Activated effector memory CD4-positive, alpha-beta T cell treated with anti-CD3 and anti-CD28 coated beads, Interleukin-2, amount 50 U/mL, for 16 hours (primary cell): ENCODE results near the gene LDLRAD4.
A peak's percentile ranks its signal among the peaks of the same experiment; 100 is the strongest.

Experiments
- DNase-seq: peaks from one replicate; pipeline ENCODE4 v3.0.0-alpha.2; 2020

The LDLRAD4 gene

DNA sequence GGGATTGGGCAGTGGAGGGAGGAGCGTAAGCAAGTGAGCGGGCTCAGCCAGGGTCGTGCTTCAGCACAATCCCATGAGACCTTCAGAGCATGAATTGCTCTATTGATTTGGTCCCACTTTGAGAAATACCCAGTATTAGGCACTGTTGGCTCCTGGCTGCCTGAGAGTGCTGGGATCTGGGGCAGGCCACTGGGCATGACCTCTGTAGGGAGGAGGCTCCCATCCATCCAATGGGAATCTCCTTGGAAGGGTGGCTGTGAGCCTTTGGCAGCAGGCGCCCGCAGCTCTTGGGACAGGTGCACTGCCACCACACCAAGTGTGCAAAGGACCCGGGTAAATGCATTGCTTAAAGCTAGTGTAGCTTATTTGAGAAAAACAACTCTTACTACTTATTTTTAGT is 137.5 kb downstream of the LDLRAD4 start:
- DNase-seq = no peak

GRCh38 chr18:13357289-13357688 is 138.7 kb downstream of the LDLRAD4 start:
- no peak for DNase-seq

- no peak for DNase-seq
Observed at GRCh38 chr18:13359210-13359609, 140.7 kb downstream of the LDLRAD4 start.

DNA sequence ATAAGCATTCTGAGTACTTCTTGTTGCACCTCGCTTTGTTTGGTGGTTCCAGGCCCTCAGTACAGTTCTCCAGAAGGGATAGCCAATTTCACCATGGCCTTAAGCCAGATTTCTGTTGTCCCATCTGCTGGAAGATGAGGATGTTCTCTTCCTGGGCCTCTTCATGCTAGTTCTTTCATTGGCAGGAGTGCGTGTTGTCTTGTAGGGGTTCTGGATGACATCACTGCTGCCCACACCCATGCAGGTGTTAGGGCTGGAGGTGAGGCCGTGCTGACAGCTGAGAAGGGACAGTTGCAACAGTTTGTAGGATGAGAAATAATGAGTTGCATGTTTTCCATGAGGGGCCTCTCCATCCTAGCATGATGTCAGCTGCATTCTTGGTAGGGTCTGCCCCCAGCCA is 142.9 kb downstream of the LDLRAD4 start:
- DNase-seq = no peak

GRCh38 chr18:13362051-13362450 is 143.5 kb downstream of the LDLRAD4 start:
- DNase-seq = no peak

GRCh38 chr18:13362607-13363006 is 144.0 kb downstream of the LDLRAD4 start:
- DNase-seq = no peak

DNA sequence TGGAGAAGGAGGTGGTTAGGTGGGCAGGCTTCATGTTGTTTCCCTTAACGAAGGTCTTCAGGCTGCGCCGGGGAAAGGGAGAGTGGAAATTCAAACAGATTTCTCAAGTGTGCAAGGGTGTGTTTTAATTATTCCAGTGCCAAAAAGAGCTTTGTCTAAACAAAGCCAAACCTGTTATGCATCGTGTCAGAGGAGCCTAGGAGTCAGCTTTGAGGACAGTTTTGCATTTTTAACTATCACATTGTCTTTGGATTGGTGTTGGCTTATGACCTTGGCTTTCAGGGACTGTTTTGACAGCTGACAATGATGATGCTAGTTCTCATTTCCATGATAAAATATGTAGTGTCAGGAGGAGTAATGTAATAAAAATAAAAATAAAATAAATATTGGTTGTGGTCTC is 144.8 kb downstream of the LDLRAD4 start:
- no peak for DNase-seq

DNA sequence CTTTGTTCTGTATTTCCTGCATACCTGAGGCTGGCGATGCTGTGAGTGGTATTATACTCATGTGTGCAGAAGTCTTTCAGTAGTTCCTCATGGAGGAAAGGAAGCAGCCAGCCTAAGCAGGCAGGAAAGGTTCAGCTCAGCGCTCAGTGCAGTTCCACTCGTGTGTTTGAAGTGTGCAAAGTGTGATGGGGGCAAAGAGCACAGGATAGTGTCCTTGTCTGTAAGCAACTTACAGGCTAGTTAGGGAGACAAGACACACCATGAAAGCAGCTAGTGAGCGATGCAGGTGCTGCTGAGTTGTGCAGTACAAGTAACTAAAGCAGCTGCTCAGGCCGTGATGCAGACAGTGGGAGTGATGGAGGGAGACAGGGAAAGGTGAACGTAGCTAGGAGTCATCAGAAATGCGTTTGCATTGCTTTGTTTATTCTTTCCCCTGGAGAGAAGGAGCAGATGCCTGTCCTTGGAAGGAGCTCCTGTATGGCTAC is 146.2 kb downstream of the LDLRAD4 start:
- no peak for DNase-seq

DNA sequence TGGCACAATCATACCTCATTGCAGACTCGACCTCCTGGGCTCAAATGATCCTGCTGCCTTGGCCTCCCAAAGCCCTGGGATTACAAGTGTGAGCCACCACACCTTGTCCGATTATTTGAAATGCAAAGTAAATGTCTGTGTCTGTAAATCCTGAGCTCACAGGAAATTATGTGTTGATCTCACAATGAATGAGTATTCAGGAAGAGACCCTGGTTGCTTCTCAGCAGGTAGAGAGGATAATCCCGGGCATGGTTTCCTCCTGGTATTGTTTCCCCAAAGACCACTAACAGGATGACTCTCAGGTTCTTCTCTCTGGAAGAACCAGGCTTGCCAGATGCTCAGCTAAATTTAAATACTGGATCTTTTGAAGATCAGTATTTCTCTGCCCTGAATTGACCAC is 147.6 kb downstream of the LDLRAD4 start:
- no peak for DNase-seq

DNA sequence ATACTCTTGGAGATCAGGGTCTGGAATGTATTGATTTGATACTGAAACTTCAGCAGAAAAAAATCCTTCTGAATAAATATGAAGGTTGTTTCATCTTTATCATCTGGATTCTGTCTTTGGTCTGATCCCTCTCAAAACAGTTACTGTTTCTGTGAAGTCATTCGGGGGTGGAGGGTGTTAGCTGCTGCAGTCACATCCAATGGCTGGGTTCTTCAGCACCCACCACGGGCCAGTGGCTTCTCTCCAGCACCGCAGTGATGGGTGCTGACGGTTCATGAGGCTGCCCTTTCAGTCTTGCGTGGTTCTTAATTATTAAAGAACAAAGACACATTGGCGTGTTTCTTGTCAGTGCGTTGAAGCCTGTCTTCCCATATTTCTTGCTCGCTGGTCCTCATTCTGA is 148.0 kb downstream of the LDLRAD4 start:
- DNase-seq = no peak

DNA sequence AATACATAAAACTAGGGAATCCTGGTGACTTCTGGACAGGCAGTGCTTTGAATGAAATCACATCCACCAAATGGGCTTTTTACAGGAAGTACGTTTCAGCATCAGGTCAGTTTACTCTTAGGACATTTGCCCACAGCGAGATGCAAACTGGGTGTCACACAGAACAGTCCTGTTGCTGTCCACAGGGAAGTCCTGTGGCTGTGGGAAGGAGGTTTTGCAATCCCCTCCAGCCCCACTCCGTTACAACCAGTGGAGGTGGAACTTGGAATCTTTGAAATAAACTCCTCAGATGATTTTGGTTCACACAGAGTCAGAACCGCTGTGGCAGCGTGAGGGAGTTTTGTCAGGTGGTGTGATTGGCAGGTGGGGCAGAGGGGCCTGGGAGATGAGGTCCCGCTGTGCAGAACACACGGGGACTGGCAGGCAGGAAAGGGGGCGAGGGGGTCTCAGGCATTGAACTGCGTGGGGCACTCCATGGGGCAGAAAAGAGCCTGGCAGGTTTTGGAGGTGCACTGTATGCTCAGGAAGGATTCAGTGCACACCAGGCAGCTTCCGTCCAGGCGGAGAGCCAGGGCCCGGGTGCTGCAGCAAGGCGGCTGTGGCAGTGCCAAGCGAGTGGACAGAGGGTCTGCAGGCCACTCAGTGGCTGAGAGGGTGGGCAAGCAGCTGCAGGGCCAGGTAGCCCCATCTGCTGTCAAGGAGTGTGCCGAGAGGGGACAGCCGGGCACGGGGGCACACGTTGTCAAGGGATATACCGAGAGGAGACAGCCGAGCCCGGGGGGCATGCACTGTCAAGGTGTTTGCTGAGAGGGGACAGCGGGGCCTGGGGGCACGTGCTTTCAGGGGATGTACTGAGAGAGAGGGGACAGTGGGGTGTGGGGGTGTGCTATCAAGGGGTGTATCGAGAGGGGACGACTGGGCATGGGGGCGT is 148.7 kb downstream of the LDLRAD4 start:
- no peak for DNase-seq

GRCh38 chr18:13368080-13368813 is 149.7 kb downstream of the LDLRAD4 start:
- no peak for DNase-seq

- no peak for DNase-seq
Observed at GRCh38 chr18:13369353-13369752, 150.8 kb downstream of the LDLRAD4 start.

- no peak for DNase-seq
Observed at GRCh38 chr18:13369756-13370510, 151.4 kb downstream of the LDLRAD4 start.

DNA sequence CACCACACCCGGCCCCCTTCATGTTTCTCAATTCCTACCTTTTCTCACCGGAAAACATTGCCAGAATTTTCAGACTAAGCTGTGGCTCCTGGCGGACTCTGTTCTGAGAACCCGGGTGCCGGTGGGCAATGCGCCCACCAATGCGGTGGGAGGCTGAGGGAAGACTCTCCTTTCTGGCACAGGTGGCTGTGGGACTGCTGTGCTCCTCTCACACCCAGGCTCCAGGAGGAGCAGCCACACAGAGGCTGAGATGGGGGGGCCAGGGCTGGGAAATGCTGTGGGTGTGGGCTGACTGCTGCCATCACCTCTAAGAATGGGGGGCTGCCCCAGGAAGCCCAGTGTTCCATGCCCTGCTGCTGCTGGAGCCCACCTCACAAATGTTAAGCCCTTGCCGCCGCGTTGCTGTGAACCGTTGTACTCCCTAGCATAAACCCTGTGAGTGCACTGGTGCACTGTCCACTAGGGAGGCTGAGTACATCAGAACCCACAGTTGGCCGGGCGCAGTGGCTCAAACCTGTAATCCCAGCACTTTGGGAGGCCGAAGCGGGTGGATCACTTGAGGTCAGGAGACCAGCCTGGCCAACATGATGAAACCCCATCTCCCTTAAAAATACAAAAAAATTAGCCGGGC is 152.6 kb downstream of the LDLRAD4 start:
- no peak for DNase-seq

DNA sequence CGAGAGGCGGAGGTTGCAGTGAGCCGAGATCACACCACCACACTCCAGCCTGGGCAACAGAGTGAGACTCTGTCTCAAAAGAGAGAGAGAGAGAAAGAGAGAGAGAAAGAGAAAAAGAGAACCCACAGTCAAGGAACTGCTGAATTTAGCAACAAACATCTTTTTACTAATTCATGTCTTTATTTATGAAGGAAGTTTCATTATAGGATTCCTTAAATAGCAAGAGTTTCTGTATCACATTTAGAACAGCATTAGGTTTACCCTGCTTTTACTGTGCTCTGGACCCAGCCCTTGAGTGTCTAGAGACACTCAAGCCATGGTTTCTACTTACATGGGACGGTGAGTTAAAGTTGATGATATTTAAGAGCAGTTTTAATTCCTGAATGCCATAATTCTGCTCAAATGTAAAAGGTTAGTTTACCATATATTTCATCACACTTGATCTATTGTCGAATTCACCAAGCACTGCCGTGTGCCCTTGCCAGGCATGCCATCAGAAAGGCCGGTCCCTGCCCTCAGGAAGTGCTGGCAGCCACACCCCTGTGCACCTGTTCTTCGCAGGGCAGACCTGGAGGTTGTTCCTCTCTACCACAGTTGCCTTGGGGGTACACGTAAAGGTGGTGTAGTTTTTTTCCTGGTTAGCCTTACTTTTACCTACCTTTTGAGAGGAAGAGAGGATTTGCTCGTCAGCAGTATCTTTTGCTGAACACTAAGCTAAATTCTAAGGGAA is 153.3 kb downstream of the LDLRAD4 start:
- no peak for DNase-seq

GRCh38 chr18:13372531-13372951 is 154.0 kb downstream of the LDLRAD4 start:
- DNase-seq = no peak

- no peak for DNase-seq
Observed at GRCh38 chr18:13374096-13374467, 155.5 kb downstream of the LDLRAD4 start.

GRCh38 chr18:13374468-13375301 is 156.1 kb downstream of the LDLRAD4 start:
- no peak for DNase-seq

DNA sequence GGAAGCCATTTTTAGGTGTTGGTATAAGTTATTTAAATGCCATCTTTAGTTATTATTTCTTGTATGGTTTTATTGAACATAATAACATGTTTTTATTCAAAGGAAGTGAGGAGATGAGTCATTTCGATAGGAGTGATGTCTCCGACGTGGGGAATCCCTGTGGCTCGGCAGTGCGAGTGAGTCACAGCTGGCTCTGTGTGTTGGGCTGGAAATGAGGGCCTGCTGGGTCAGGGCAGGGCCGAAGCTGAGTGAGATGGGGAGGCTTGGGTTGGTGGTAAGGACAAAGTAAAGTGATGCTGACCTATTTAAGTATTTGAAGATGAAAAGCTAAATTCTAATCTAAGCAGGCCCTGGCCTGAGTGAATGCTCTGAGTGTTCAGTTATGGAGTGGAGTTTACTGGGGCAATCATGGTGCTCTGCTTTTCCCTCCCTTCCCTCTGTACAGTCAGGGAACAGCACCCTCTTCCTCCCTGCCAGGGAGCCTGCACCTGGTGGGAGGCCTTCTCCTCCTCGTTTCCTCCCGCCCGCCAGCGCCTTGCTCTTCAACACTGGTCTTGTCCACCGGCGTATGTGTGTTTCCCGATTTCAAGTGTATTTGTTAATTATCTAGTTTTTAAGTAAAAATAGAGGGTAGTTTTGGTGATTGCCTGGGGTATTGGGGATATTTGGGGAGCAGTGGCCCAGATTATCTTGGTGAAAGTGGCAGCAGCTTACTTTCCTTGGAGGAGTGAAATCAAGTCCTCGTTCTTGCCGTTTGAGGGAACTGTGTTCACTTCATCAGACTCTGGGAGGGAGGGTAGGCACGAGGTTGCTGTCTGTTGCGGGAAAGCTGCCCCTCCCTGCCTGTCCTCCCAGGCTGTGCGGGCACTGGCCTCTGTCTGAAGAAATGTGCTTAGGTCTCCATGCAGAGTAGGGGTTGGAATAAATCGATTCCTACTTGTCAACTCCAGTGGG is 157.0 kb downstream of the LDLRAD4 start:
- peak; percentile 92 for DNase-seq
